ENCODE data around the gene RPS23. TPM values are rescaled to one million over a fixed set of nuclear protein-coding genes. Genes with fewer than 3 reads are reported as not detected.

Gene RPS23
- total RNA-seq, 2 experiments from 2014 or later, result 2,952 to 3,790 TPM

DNA sequence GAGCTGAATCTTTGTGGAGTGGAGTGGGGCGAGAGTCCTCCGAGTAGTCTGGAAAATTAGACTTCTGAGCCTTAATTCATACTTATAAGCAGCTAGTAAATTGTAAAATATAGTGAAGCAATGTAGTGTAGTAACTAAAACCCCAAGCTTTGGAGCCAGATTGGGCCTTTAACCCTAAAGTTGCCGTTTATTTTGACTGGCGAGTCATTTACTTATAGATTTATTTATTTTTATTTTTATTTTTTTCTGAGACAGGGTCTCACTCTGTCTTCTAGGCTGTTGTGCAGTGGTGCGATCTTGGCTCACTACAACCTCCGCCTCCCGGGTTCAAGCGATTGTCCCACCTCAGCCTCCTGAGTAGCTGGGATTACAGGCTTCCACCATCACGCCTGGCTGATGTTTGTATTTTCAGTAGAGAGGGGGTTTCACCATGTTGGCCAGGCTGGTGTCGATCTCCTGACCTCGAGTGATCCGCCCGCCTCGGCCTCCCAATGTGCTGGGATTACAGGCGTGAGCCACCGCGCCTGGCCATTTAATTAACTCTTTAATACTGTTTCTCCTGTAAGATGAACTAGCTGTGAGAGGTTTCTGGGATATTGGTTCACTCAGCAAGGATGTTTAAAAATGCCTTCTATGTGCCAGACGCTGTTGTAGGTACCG, 687 bp upstream of the RPS23 start:
- Histone ChIP-seq H3K27ac (ENCODE audit: low read depth, low read length, poor library complexity, severe bottlenecking) (peak overlapping the region; percentile 76), H3K4me2 (ENCODE audit: low read length) (peak overlapping the region; percentile 85), H3K79me2 (ENCODE audit: insufficient read depth, low read depth, low read length) (peaks cover 37% of the 10 kb centered on the region), H2AFZ (ENCODE audit: low read length) (peak overlapping the region; percentile 64), H3K4me3 (ENCODE audit: low read depth, low read length, poor library complexity, severe bottlenecking) (peak overlapping the region; percentile 99), H3K36me3 (ENCODE audit: insufficient read depth, low read length) (peaks cover 42% of the 10 kb centered on the region), H4K20me1 (ENCODE audit: insufficient read depth, low read length) (peaks cover 19% of the 10 kb centered on the region; the same call in 1 of the 2 replicates), H3K4me1 (ENCODE audit: insufficient read depth, low read length, poor library complexity, severe bottlenecking) (peaks cover 38% of the 10 kb centered on the region), H3K9me2 (ENCODE audit: insufficient read depth, low read length) (no peaks in the 10 kb centered on the region), H3K9me3 (ENCODE audit: low read length) (no peaks in the 10 kb centered on the region)
- intact Hi-C loops (cut with micrococcal nuclease; ENCODE audit: unreplicated experiment), result no loop called here
- CTCF ChIA-PET (ENCODE audit: unreplicated experiment), result no interaction called here
- DNase-seq (ENCODE audit: low spot score), result no peak
- TF ChIP-seq EZH2phosphoT487 (IDR thresholded peaks at IDR 0.05; ENCODE audit: borderline replicate concordance, low read depth, low read length), result no peak
- TSS peak; percentile 98 for BruUV-seq (replicated peaks)
- POLR2A ChIA-PET, result interaction anchor here (0.6 to 2.5 kb wide), 8 partner anchors 8 to 130 kb away, joined by 3 to 9 read pairs (median 6); no protein-coding TSS in a partner anchor

DNA sequence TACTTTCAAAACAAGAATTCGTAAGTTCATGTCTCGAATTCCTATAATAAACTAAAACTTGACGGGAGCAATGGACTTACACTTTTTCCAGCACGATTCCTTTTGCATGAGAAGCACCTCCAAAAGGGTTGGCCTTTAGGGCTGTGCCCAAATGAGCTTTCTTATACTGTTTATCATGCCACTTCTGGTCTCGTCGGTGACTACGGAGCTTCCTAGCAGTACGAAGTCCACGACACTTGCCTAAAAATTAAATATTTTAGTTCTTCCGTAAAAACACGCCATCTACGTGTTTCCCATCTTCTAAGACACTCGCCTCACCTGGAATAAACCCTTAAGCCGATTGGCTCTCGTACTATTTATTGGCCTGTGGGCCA, 554 bp downstream of the RPS23 start:
- Histone ChIP-seq H2AFZ (ENCODE audit: low read length) (no peak overlapping the region), H4K20me1 (ENCODE audit: insufficient read depth, low read length) (peaks cover 19% of the 10 kb centered on the region; the same call in 1 of the 2 replicates), H3K4me1 (ENCODE audit: insufficient read depth, low read length, poor library complexity, severe bottlenecking) (peaks cover 48% of the 10 kb centered on the region), H3K36me3 (ENCODE audit: insufficient read depth, low read length) (peaks cover 54% of the 10 kb centered on the region), H3K79me2 (ENCODE audit: insufficient read depth, low read depth, low read length) (peaks cover 37% of the 10 kb centered on the region), H3K9me2 (ENCODE audit: insufficient read depth, low read length) (no peaks in the 10 kb centered on the region), H3K4me3 (ENCODE audit: low read depth, low read length, poor library complexity, severe bottlenecking) (peak overlapping the region; percentile 99), H3K4me2 (ENCODE audit: low read length) (peak overlapping the region; percentile 85), H3K9me3 (ENCODE audit: low read length) (no peaks in the 10 kb centered on the region), H3K27ac (ENCODE audit: low read depth, low read length, poor library complexity, severe bottlenecking) (peak overlapping the region; percentile 76)
- intact Hi-C loops (cut with micrococcal nuclease; ENCODE audit: unreplicated experiment), result no loop called here
- CTCF ChIA-PET (ENCODE audit: unreplicated experiment), result no interaction called here
- no TSS peak for BruUV-seq (replicated peaks)
- no peak for DNase-seq (ENCODE audit: low spot score)
- TF ChIP-seq, protein P1, sequence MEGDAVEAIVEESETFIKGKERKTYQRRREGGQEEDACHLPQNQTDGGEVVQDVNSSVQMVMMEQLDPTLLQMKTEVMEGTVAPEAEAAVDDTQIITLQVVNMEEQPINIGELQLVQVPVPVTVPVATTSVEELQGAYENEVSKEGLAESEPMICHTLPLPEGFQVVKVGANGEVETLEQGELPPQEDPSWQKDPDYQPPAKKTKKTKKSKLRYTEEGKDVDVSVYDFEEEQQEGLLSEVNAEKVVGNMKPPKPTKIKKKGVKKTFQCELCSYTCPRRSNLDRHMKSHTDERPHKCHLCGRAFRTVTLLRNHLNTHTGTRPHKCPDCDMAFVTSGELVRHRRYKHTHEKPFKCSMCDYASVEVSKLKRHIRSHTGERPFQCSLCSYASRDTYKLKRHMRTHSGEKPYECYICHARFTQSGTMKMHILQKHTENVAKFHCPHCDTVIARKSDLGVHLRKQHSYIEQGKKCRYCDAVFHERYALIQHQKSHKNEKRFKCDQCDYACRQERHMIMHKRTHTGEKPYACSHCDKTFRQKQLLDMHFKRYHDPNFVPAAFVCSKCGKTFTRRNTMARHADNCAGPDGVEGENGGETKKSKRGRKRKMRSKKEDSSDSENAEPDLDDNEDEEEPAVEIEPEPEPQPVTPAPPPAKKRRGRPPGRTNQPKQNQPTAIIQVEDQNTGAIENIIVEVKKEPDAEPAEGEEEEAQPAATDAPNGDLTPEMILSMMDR (conservative IDR thresholded peaks at IDR 0.05; ENCODE audit: low read length), result no peak; the same call in 1 of the 2 replicates
- no peak for TF ChIP-seq EZH2phosphoT487 (IDR thresholded peaks at IDR 0.05; ENCODE audit: borderline replicate concordance, low read depth, low read length)
- POLR2A ChIA-PET, result interaction anchor here (0.7 to 2.3 kb wide), 4 partner anchors 13 to 976 kb away, joined by 3 to 7 read pairs (median 3); partner anchors contain the start of gene ZCCHC9

DNA sequence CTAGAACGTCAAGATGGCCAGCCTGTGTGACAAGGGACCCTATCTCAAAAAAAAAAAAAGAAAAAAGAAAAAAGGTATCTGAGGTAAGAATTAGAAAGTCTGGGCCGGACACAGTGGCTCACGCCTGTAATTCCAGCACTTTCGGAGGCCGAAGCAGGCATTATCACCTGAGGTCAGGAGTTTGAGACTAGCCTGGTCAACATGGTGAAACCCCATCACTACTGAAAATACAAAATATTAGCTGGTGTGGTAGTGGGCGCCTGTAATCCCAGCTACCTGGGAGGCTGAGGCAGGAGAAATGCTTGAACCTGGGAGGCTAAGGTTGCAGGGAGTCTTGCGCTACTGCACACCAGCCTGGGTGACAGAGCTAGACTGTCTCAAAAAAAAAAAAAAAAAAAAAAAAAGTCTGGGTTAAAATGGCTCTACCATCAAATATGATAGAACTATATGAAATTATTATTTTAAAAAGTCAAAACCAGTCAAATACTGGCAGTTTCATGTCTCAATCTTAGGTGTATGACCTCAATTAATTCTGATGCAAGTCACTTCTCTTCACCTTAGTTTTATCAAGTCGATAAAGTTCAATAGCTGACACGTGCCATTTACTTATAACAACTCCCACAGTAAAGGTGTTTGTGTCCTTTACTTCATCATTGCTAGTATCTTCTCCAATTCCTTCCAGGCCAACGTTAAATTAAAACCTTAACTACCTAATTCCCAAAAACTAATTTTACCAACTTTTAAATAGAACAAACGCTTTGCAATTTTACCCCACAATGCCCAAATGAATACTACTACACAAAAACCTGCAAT, 1.1 kb downstream of the RPS23 start:
- Histone ChIP-seq H2AFZ (ENCODE audit: low read length) (no peak overlapping the region), H4K20me1 (ENCODE audit: insufficient read depth, low read length) (peaks cover 19% of the 10 kb centered on the region; the same call in 1 of the 2 replicates), H3K27ac (ENCODE audit: low read depth, low read length, poor library complexity, severe bottlenecking) (peak overlapping the region; percentile 76), H3K4me2 (ENCODE audit: low read length) (peak overlapping the region; percentile 85), H3K9me3 (ENCODE audit: low read length) (no peaks in the 10 kb centered on the region), H3K4me3 (ENCODE audit: low read depth, low read length, poor library complexity, severe bottlenecking) (peak overlapping the region; percentile 99), H3K36me3 (ENCODE audit: insufficient read depth, low read length) (peaks cover 60% of the 10 kb centered on the region), H3K79me2 (ENCODE audit: insufficient read depth, low read depth, low read length) (peaks cover 37% of the 10 kb centered on the region), H3K4me1 (ENCODE audit: insufficient read depth, low read length, poor library complexity, severe bottlenecking) (peaks cover 48% of the 10 kb centered on the region), H3K9me2 (ENCODE audit: insufficient read depth, low read length) (no peaks in the 10 kb centered on the region)
- TSS peak; percentile 69 for BruUV-seq (replicated peaks)
- POLR2A ChIA-PET, result interaction anchor here (0.7 to 2.3 kb wide), 3 partner anchors 13 to 975 kb away, joined by 3 to 7 read pairs (median 3); partner anchors contain the start of gene ZCCHC9
- TF ChIP-seq, protein P1 (conservative IDR thresholded peaks at IDR 0.05; ENCODE audit: low read length), result no peak
- no peak for TF ChIP-seq EZH2phosphoT487 (IDR thresholded peaks at IDR 0.05; ENCODE audit: borderline replicate concordance, low read depth, low read length)
- DNase-seq (ENCODE audit: low spot score), result no peak
- CTCF ChIA-PET (ENCODE audit: unreplicated experiment), result no interaction called here
- intact Hi-C loops (cut with micrococcal nuclease; ENCODE audit: unreplicated experiment), result no loop called here
